ENCODE data around the gene EXD3. TPM values are rescaled to one million over a fixed set of nuclear protein-coding genes. Genes with fewer than 3 reads are reported as not detected.
"Not testable (repeated sequence)": the region's sequence is repeated elsewhere in the genome, so short reads cannot be mapped to it uniquely, and the experiment has no call there.

EXD3 gene
- total and polyA plus RNA-seq, 8 donors, result 12.9 to 105 (median 24.0) TPM

- no peak overlapping the region for H3K27ac ChIP-seq
Observed at GRCh38 chr9:137342482-137342881, 80.5 kb downstream of the EXD3 start.

GRCh38 chr9:137341227-137341626, 81.7 kb downstream of the EXD3 start:
- H3K27ac ChIP-seq, result no peak overlapping the region
- TF ChIP-seq CTCF (IDR thresholded peaks at IDR 0.05) (no peak), POLR2A (IDR thresholded peaks at IDR 0.05) (no peak), EP300 (IDR thresholded peaks at IDR 0.05) (no peak), POLR2AphosphoS5 (IDR thresholded peaks at IDR 0.05) (no peak)
- H3K4me3 ChIP-seq, result no peak overlapping the region
- intact Hi-C loops (cut with DNase I; ENCODE audit: low total_unique reads), result no loop called here
- peaks cover 0 to 20% (median 8%) of the 10 kb centered on the region in 4 donors for H3K9me3 ChIP-seq
- H3K27me3 ChIP-seq, result no peaks in the 10 kb centered on the region
- DNase-seq, result no peak
- 69 to 96% (median 79%) methylated on average over 4 to 6 of the region's 6 CpGs for WGBS, 5 donors
- peaks cover 0 to 22% (median 9%) of the 10 kb centered on the region in 4 donors for H3K36me3 ChIP-seq
- H3K4me1 ChIP-seq, result no peaks in the 10 kb centered on the region

More at GRCh38 chr9:137342482-137342881, 80.5 kb downstream of the EXD3 start:
- no peak for TF ChIP-seq POLR2A (IDR thresholded peaks at IDR 0.05)
- TF ChIP-seq POLR2AphosphoS5 (IDR thresholded peaks at IDR 0.05), result no peak
- no peak for TF ChIP-seq CTCF (IDR thresholded peaks at IDR 0.05)
- no peak for TF ChIP-seq EP300 (IDR thresholded peaks at IDR 0.05)
- H3K36me3 ChIP-seq, result peaks cover 9 to 32% (median 19%) of the 10 kb centered on the region in 4 donors
- H3K4me3 ChIP-seq, result no peak overlapping the region
- H3K9me3 ChIP-seq, result peaks cover 0 to 19% (median 11%) of the 10 kb centered on the region in 4 donors
- 80 to 82% (median 81%) methylated on average over 7 of the region's 7 CpGs for WGBS, 5 donors
- no peaks in the 10 kb centered on the region for H3K4me1 ChIP-seq
- no peaks in the 10 kb centered on the region for H3K27me3 ChIP-seq
- intact Hi-C loops (cut with DNase I; ENCODE audit: low total_unique reads), result no loop called here
- peak in 1 of 2 donors; percentile 14 for DNase-seq

- peaks cover 0 to 22% (median 8%) of the 10 kb centered on the region in 4 donors for H3K9me3 ChIP-seq
- H3K27me3 ChIP-seq; H3K27ac ChIP-seq; H3K4me3 ChIP-seq; H3K4me1 ChIP-seq; intact Hi-C loops (cut with DNase I; ENCODE audit: low total_unique reads): not testable (repeated sequence)
- DNase-seq, result peak in 1 of 2 donors; percentile 8
- 80 to 93% (median 92%) methylated on average over 12 of the region's 12 CpGs for WGBS, 5 donors
- peaks cover 0 to 23% (median 6%) of the 10 kb centered on the region in 4 donors for H3K36me3 ChIP-seq
Observed at GRCh38 chr9:137339908-137340462, 83.0 kb downstream of the EXD3 start.

GRCh38 chr9:137339045-137339907, 83.7 kb downstream of the EXD3 start:
- DNase-seq, result no peak
- peaks cover 0 to 16% (median under 1%) of the 10 kb centered on the region in 4 donors for H3K36me3 ChIP-seq
- peaks cover 0 to 22% (median 8%) of the 10 kb centered on the region in 4 donors for H3K9me3 ChIP-seq
- H3K4me1 ChIP-seq, result no peaks in the 10 kb centered on the region
- H3K27ac ChIP-seq, result no peak overlapping the region
- no peak overlapping the region for H3K4me3 ChIP-seq
- TF ChIP-seq POLR2A (IDR thresholded peaks at IDR 0.05), result no peak
- no peak for TF ChIP-seq CTCF (IDR thresholded peaks at IDR 0.05)
- no peak for TF ChIP-seq POLR2AphosphoS5 (IDR thresholded peaks at IDR 0.05)
- TF ChIP-seq EP300 (IDR thresholded peaks at IDR 0.05), result no peak
- no peaks in the 10 kb centered on the region for H3K27me3 ChIP-seq
- intact Hi-C loops (cut with DNase I; ENCODE audit: low total_unique reads), result no loop called here
- WGBS, 5 donors, result 70 to 81% (median 78%) methylated on average over 7 of the region's 7 CpGs

Measured in stomach (tissue), 9 donors.